Measurements from ENCODE around the gene PIM2. TPM values are rescaled to one million over a fixed set of nuclear protein-coding genes. Genes with fewer than 3 reads are reported as not detected.

Gene PIM2
- total and polyA plus RNA-seq, 2 of the 13 experiments (the other 11 are each of a cell fraction or from before 2014, with no cell fraction given): 14.4 to 15.8 TPM

DNA sequence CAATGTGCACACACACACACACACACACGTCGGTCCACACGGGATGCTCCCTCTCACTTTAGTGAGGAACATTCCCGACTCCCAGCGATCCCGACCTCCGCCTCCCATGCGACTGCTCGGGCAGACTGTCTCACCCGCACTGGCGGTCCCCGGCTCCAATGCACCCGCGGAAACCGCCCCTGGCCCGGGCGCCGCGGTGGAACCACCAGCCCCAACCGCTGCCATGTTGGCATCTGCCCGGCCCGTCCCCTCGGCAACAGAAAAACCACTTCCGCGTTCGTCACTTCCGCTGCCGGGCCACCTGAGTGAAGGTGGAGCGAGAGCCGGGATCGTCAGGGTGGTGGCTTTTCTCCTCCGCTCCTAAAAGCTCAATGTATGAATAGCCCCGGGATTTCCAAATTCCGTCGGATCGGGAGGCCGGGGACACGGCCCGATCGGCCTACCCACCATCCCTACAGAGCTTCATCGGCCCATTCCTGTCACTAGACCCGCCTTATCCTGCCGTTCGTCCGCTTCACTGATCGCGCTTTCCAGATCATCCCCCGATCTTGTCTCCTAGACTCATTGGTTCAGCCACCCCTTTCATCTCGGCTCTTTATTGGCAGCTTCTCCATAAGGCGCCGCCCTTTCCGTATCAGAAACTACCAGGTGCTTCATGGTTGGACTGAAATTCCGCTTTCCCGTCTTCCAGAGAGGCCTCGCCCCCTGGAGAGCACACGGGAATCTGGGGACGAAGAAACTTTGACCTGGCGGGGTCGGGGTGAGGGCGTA is 7.2 kb downstream of the PIM2 start, which contains the start of gene SLC35A2 (continued):
- peak; percentile 53; the same call in 1 of the 2 replicates for TF ChIP-seq KDM5A (IDR thresholded peaks at IDR 0.05; ENCODE audit: borderline replicate concordance, low read length)
- 0 out of 2 replicates have a peak, but pooled peaks have one; percentile 18 for TF ChIP-seq PATZ1 (CRISPR knock-in tag; IDR thresholded peaks at IDR 0.05)
- TF ChIP-seq ZNF616 (CRISPR knock-in tag; IDR thresholded peaks at IDR 0.05; ENCODE audit: low read depth): no peak
- TF ChIP-seq MXD1 (CRISPR knock-in tag; IDR thresholded peaks at IDR 0.05): peak; percentile 55; the same call in 1 of the 2 replicates
- TF ChIP-seq ADNP (CRISPR knock-in tag; IDR thresholded peaks at IDR 0.05): no peak
- peak; percentile 71; the same call in 1 of the 2 replicates for TF ChIP-seq THAP11 (CRISPR knock-in tag; IDR thresholded peaks at IDR 0.05)
- TF ChIP-seq TEAD3 (CRISPR knock-in tag; optimal IDR thresholded peaks at IDR 0.05; ENCODE audit: borderline replicate concordance): no peak
- TF ChIP-seq, protein P1, sequence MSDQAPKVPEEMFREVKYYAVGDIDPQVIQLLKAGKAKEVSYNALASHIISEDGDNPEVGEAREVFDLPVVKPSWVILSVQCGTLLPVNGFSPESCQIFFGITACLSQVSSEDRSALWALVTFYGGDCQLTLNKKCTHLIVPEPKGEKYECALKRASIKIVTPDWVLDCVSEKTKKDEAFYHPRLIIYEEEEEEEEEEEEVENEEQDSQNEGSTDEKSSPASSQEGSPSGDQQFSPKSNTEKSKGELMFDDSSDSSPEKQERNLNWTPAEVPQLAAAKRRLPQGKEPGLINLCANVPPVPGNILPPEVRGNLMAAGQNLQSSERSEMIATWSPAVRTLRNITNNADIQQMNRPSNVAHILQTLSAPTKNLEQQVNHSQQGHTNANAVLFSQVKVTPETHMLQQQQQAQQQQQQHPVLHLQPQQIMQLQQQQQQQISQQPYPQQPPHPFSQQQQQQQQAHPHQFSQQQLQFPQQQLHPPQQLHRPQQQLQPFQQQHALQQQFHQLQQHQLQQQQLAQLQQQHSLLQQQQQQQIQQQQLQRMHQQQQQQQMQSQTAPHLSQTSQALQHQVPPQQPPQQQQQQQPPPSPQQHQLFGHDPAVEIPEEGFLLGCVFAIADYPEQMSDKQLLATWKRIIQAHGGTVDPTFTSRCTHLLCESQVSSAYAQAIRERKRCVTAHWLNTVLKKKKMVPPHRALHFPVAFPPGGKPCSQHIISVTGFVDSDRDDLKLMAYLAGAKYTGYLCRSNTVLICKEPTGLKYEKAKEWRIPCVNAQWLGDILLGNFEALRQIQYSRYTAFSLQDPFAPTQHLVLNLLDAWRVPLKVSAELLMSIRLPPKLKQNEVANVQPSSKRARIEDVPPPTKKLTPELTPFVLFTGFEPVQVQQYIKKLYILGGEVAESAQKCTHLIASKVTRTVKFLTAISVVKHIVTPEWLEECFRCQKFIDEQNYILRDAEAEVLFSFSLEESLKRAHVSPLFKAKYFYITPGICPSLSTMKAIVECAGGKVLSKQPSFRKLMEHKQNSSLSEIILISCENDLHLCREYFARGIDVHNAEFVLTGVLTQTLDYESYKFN (CRISPR knock-in tag; conservative IDR thresholded peaks at IDR 0.05): peak; percentile 22; the same call in 1 of the 2 replicates
- no peak for TF ChIP-seq MYNN (CRISPR knock-in tag; IDR thresholded peaks at IDR 0.05; ENCODE audit: low read depth)

Data from HepG2 (cell line).